PFSK-1 (cell line): ENCODE measurements around the gene FER.

Source experiments
- FOXP2 ChIP-seq: optimal IDR thresholded peaks from 2 replicates; pipeline ENCODE3; 2011; ENCODE audit warnings: borderline replicate concordance, control low read depth, inconsistent platforms; ENCODE audit not compliant: insufficient read depth; ENCODE audit errors: extremely low read length, extremely low read depth
- SIN3A ChIP-seq: IDR thresholded peaks from 2 replicates; pipeline ENCODE4 v1.6.1; 2012; ENCODE audit warnings: mild to moderate bottlenecking, low read length, moderate library complexity, borderline replicate concordance; ENCODE audit not compliant: insufficient read depth

GRCh38 chr5:109027983-109028607, 280.4 kb downstream of the FER start:
- TF ChIP-seq FOXP2: no peak
- TF ChIP-seq SIN3A: no peak
